DND-41 (cell line): ENCODE measurements around the gene CCDC85C.

Experiments used
- ATAC-seq: fragments of 200-7000 bp; cut with Tn5 transposase; 3 replicates; pipeline ENCODE4 v1.9.1; 2021; ENCODE audit warnings: low read depth; ENCODE audit not compliant: insufficient read depth
- DNase-seq: peaks from one replicate; pipeline ENCODE4 v3.0.0-alpha.2; 2020
- H2AFZ ChIP-seq: 2 replicates; pipeline ENCODE4 v1.6.0; 2012; ENCODE audit warnings: low read depth, low read length
- H3K27ac ChIP-seq: 2 replicates; pipeline ENCODE4 v1.5.1; 2012; ENCODE audit warnings: low read length, inconsistent platforms
- H3K27me3 ChIP-seq: fragments of 200-600 bp; sonication (generic); 2 replicates; pipeline ENCODE4 v1.6.0; 2012; ENCODE audit warnings: low read length, mild to moderate bottlenecking, inconsistent platforms; ENCODE audit not compliant: insufficient read depth, poor library complexity
- H3K36me3 ChIP-seq: 2 replicates; pipeline ENCODE4 v1.5.1; 2012; ENCODE audit warnings: low read length, inconsistent platforms; ENCODE audit not compliant: insufficient read depth
- H3K4me1 ChIP-seq: 2 replicates; pipeline ENCODE4 v1.5.1; 2012; ENCODE audit warnings: mild to moderate bottlenecking, low read length; ENCODE audit not compliant: insufficient read depth
- H3K4me2 ChIP-seq: 2 replicates; pipeline ENCODE4 v1.6.0; 2012; ENCODE audit warnings: mild to moderate bottlenecking, moderate library complexity, low read length, inconsistent platforms; ENCODE audit not compliant: insufficient read depth
- H3K4me3 ChIP-seq, 2 experiments: fragments of 200-600 bp in 1 of 2; shearing (Covaris generic) in 1 of 2; 2 replicates each; pipeline ENCODE4 v1.5.1; 2012 to 2016; ENCODE audit warnings: inconsistent platforms in 2 of 2, low read length in 2 of 2, mild to moderate bottlenecking in 2 of 2, low read depth in 1 of 2, moderate library complexity in 1 of 2
- H3K79me2 ChIP-seq: 2 replicates; pipeline ENCODE4 v1.6.0; 2012; ENCODE audit warnings: low read length, inconsistent platforms; ENCODE audit not compliant: insufficient read depth
- H3K9ac ChIP-seq: 2 replicates; pipeline ENCODE4 v1.6.0; 2012; ENCODE audit warnings: low read depth, mild to moderate bottlenecking, inconsistent platforms, low read length, moderate library complexity
- H3K9me3 ChIP-seq: 2 replicates; pipeline ENCODE4 v1.5.1; 2012; ENCODE audit warnings: low read length, moderate library complexity, mild to moderate bottlenecking, inconsistent platforms; ENCODE audit not compliant: insufficient read depth, severe bottlenecking
- H4K20me1 ChIP-seq: 2 replicates; pipeline ENCODE4 v1.6.0; 2012; ENCODE audit warnings: low read length; ENCODE audit not compliant: insufficient read depth
- CTCF ChIP-seq: IDR thresholded peaks from 2 replicates; pipeline ENCODE4 v1.5.1; 2012; ENCODE audit warnings: borderline replicate concordance, low read length, moderate library complexity, mild to moderate bottlenecking; ENCODE audit not compliant: poor library complexity, severe bottlenecking; ENCODE audit errors: extremely low read depth
- EZH2 ChIP-seq: IDR thresholded peaks from 3 replicates; pipeline ENCODE4 v1.6.1; 2012; ENCODE audit warnings: borderline replicate concordance, low read depth, mild to moderate bottlenecking, moderate library complexity, low read length, inconsistent platforms; ENCODE audit not compliant: severe bottlenecking

The CCDC85C gene

GRCh38 chr14:99527427-99528076 is 76.5 kb downstream of the CCDC85C start:
- no peak overlapping the region for H3K27ac ChIP-seq
- DNase-seq (no peak), ATAC-seq (no peak)
- no peak overlapping the region for H3K4me3 ChIP-seq
- peaks cover 33% of the 10 kb centered on the region for H4K20me1 ChIP-seq
- no peak overlapping the region for H2AFZ ChIP-seq
- H3K9ac ChIP-seq, result no peak overlapping the region
- H3K9me3 ChIP-seq, result no peaks in the 10 kb centered on the region
- no peaks in the 10 kb centered on the region for H3K27me3 ChIP-seq
- H3K4me1 ChIP-seq, result no peaks in the 10 kb centered on the region
- H3K36me3 ChIP-seq, result no peaks in the 10 kb centered on the region
- no peak overlapping the region for H3K4me2 ChIP-seq
- H3K79me2 ChIP-seq, result no peaks in the 10 kb centered on the region
- TF ChIP-seq CTCF, result no peak
- no peak for TF ChIP-seq EZH2

GRCh38 chr14:99527026-99527425 is 77.0 kb downstream of the CCDC85C start:
- Histone ChIP-seq H3K4me2 (no peak overlapping the region), H2AFZ (no peak overlapping the region), H3K4me1 (no peaks in the 10 kb centered on the region), H3K9ac (no peak overlapping the region), H4K20me1 (peaks cover 30% of the 10 kb centered on the region), H3K27ac (no peak overlapping the region), H3K4me3 (no peak overlapping the region), H3K79me2 (no peaks in the 10 kb centered on the region), H3K9me3 (no peaks in the 10 kb centered on the region), H3K36me3 (no peaks in the 10 kb centered on the region), H3K27me3 (no peaks in the 10 kb centered on the region)
- TF ChIP-seq CTCF, result no peak
- no peak for TF ChIP-seq EZH2
- DNase-seq (no peak), ATAC-seq (no peak)

GRCh38 chr14:99525699-99526080 is 78.3 kb downstream of the CCDC85C start:
- no peak for DNase-seq
- Histone ChIP-seq H3K27me3 (no peaks in the 10 kb centered on the region), H3K27ac (no peak overlapping the region), H4K20me1 (peaks cover 30% of the 10 kb centered on the region), H3K4me3 (no peak overlapping the region), H3K4me1 (no peaks in the 10 kb centered on the region), H2AFZ (no peak overlapping the region), H3K36me3 (0 out of 2 replicates have a peak, but pooled peaks cover 2% of the 10 kb centered on the region), H3K9ac (no peak overlapping the region), H3K9me3 (no peaks in the 10 kb centered on the region), H3K4me2 (no peak overlapping the region), H3K79me2 (no peaks in the 10 kb centered on the region)
- no peak for ATAC-seq
- TF ChIP-seq CTCF (no peak), EZH2 (no peak)
